GM18508 (cell line): ENCODE results near the gene ARNT2.

Experiments used
- ATAC-seq: cut with Tn5 transposase; IDR thresholded peaks from one replicate; pipeline ENCODE4 v1.9.1; 2021; ENCODE audit warnings: moderate number of reproducible peaks; ENCODE audit not compliant: insufficient read depth, unreplicated experiment

Gene ARNT2

DNA sequence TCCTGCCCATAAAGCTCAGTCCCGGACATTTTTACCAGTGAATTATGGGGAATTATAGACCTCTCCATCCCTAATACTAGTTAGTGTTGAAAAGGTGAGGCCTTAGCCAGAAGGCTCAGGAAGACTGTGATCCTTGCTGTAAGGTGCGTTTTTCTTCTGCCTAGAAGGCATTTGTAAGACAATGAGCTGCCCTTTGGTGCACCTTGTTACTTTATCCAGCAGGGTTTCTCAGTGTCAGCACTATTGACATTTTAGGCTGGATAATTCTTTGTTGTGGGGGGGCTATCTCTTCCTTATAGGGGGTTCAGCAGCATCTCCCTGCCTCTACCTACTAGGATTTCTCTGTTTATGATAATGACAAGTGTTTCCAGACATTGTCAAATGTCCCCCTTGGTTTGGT, 182.8 kb downstream of the ARNT2 start:
- ATAC-seq: no peak

DNA sequence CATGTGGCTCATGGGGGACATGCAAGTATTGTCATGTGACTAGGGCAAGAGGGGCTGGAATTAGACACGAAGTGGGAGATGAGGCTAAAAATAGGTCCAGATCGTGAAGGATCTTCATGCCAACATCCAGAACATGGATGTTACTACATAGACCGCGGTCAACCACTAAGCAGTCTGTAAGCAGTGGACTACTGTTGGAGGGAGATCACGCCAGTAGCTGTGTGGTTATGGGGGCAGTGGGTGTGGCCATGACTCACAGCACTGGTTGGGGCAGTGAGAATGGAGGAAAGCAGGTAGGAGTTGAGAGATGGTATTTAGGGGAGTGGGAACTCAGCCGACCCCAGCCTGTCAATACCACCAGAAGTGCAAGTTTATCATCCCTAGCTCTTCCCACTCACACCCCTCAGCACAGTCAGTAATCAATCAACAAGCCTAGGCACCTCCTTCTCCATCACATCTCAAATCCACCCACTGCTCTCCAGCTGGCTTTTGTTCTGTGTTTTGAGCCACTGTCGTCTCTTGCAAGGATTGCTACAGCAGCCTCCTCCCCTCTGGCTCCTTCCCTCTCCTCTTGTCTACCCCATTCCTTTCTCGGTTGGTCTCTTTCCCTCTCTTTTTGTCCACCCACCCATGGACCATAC, 183.8 kb downstream of the ARNT2 start:
- ATAC-seq: no peak

DNA sequence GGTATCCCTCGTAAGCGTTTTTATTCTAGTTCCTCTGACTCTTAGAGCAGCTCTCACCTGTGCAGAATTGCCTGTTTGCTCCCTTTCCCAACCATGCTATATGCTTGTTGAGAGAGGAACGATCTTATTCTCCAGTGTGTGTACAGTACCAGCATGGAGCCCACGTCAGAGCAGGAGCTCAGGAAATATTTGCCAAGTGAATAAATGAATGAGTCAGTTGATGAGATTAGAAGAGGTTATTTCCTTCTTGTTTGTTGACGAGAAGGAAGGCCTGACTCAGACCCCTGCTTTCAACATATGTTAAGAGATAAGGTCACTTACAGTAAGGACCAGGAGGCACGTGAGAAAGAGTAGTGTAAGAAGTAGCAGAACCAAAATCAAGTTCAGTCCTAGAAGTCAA, 184.6 kb downstream of the ARNT2 start:
- no peak for ATAC-seq

DNA sequence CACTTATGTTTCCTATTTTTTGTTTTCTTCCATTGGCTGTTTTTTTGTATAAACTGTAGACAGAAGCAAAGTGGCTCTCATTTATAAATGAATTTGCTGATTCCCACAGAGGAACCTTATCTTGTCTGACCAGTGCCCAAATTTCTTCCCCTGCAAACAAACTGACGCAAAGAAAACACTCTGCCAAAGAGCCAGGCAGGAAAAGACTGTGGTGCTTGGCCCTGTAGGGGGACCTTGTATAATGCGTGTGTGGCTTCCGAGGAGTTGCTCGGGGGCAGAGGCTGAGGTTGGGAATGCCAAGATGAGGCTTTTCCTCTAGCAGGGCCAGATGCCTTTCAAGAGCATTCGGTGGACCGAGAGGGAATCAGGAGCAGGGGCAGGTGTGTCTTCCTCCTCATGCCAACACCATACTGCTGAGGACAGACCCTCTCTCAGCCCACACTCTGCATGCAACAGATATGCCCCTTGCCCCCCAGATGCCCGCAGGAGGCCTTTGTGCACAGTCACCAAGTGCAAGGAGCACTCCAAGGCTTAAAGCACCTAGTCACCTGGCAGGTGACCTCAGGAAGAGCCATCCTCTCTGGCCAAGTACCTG, 186.7 kb downstream of the ARNT2 start:
- no peak for ATAC-seq

DNA sequence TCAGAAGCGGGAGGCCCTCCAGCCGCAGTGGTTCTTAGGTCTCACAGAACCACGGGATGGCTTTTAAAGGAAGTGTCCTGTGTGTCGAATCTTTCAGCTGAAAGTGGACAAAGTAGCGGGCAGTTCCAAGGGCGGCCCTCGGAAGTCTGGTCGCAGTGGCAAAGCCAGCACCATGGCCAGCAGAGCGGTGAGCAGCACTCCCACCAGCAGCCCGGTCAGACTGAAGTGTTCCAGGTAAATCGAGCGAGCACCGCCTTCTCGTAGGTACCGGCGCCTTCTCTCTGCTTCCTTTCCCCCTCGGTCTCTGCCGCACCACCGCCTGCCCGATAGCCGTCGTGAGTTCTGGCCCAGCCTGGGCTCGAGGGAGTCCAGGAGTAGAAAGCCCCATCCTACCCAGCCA, 187.3 kb downstream of the ARNT2 start:
- no peak for ATAC-seq

DNA sequence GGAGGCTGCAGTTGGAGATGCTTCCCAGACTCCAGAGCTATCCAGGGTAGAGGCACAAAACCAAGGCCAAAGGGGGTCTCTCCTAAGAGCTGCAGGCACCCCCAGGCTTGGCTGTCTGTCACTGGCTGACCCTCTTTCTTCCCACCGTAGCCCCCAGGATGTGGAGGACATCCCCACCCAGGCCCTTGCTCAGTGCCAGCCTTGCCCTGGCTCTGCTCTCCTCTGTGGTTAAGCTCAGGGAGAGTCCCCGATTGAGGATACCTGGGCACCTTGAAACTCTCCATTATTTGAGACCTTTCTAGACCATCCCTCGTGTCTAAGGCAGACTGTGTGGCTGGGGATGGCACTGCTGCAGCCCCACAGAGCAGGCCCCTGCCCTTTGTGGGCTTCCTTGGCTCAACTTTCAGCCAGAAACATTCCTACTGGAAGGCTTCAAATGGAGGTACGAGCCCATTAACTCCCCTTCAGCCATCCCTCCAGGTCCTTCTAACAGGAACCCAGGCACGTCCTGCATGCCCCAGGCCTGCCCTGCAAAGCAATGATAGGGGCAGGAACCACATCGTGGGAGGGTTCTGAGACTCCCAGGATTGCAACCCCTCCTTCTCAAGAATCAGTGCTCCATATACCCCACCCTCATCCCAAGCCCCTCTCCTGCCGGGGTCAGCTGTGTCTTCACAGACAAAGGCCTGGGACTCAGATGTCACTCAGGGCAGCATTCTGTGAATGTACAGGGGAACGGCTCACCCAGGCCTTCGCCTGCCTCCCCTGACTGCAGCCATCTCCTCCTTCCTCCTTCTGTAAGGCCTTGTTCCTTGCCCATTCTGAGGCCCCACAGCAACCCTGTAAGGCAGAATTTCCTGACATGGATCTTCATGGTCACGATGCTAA, 188.0 kb downstream of the ARNT2 start:
- no peak for ATAC-seq

DNA sequence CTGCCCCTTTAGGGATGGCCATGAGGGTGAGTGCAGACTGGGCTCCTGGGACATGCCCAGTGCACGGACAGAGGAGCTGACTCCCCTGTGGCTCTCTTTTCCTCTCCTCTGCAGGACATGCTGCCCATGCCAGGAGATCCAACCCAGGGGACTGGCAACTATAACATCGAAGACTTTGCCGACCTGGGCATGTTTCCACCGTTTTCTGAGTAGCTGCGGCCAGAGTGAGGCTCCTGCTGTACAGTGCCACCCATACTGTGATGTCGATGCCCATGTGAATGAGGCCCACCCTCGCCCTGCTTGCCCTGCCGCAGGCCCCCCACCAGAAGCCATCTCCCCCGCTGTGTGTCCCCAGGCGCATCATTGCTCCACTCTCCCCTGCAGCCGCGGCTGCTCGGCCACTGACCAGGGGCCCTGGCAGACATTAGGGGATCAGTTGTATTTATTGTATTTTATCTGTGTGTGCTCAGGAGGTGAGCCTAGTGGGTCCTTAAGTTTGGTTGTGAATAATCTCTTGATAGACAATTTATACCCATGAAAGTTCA, 189.4 kb downstream of the ARNT2 start:
- no peak for ATAC-seq

DNA sequence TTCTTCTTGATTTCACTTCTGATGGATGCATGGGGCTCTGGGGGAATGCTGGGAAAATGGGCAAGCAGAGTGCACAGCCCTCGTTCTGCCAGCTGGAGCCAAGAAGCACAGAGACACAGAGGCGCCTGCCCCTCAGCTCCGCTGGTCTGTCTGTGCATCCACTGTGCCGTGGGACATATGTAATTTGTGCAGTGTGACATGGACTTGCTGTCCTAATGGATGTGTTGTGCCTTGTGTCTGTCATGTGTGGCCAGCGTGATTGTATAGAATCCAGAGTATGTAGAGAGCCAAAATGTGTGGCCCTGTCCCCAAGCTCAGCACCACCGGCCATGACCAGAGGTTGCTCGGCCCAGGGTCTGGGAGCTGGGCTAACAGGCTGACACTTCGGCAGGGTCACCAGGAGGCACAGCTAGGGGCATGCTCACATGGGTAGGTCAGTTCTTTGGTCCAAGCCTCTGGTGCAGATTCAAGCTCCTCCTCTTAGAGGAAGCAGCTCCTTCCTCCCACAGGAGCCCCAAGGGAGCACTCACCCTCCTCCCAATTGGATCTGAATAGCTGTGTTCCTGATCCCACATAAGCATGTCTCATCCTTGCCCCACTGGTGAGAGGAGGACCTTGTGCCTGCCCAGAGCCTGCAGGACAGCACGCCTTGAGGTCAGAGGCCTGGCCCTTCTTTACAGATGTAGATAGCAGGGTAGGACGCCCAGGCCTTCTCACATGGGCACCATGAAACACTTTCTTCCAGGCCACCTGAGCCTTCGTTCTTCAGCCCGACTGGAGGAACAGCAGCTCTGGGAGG, 190.1 kb downstream of the ARNT2 start:
- ATAC-seq: no peak

DNA sequence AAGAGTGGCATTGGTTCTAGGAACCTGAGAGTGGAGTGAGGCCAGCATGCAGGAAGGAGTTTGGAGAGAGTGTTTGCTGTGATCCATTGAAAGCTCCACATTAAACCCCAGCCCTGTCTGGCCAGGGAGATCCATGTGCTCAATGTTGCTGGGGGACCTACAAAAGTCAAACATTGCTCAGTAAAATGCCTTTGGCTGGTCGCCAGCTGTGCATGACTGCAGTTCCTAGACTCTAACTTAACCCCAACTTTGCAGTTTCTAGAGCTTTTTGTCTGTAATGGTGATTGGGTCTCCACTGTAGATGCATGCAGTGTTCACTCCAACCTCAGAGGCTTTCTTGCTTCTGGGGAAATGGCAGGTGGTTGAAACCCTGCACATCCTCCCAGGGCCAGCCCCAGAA, 191.2 kb downstream of the ARNT2 start:
- no peak for ATAC-seq

DNA sequence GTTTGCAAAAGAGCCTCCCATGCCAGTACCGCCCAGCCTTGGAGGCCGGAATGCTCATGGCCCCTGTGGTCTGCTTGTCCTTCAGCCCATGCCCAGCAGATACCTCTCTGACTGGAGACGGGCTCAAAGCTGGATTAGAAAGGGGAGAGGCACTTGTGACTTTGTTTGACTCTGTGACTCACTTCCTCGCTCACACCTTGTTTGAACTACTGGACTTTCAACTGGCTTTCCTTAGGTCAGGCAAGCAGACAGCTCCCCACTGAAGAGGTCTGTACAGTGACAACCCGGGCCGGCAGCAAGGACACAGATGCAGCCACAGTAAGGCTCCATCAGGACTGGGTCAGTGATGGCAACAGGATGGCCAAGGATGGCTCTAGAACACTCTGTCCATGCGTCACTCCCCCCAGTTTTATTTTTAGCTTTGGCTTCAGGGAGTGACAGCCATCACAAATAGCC, 192.4 kb downstream of the ARNT2 start:
- ATAC-seq: no peak

DNA sequence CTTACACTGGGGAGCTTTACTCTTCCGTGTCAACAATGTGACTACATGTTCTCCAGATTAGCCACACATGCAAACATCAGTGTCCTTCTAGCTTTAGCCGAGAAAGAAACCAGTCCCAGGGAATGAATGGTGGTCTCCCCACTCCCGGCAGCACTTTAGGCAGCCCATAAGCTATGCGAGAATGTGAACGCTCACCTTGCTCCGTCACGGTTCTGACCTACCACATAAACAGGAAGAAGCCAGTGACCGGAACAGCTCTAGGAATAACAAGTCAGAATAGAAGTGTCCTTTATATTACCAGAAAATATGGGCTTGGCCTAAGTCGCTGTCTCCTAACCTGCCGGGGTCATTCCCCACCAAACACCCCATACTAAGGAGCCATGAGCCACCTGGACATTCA, 192.9 kb downstream of the ARNT2 start:
- no peak for ATAC-seq

DNA sequence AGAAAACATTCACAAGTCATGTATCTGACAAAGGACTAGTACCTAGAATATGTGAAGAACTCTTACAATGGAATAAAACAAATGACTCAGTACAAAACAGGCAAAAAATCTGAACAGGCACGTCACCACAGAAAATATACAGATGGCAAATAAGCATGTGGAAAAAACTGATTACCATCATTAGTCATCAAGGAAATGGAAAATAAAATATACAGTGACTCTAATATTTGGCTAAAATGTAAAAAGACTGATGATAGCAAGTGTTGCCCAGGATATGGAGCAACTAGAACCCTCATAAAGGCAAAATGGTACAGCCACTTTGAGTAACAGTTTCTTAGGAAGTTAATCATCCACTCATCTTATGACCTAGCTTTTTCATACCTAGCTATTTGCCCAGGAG, 195.2 kb downstream of the ARNT2 start:
- ATAC-seq: no peak

DNA sequence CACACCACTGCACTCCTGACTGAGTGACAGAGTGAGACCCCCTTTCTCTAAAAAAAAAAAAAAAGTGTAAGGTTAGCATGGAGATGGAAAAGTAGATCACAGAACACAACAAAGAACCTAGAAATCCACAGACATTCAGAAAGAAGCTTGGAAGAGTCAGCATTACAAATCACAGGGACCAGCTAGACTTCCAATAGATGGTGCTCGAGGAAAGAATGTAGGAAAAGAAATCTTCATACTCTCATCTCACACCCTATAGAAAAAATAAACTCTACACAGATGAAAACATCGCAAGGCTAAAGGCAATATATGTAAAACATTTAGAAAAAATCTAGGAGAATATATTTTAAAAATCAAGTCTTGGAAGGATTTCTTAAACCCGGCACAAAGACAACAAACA, 196.4 kb downstream of the ARNT2 start:
- no peak for ATAC-seq

DNA sequence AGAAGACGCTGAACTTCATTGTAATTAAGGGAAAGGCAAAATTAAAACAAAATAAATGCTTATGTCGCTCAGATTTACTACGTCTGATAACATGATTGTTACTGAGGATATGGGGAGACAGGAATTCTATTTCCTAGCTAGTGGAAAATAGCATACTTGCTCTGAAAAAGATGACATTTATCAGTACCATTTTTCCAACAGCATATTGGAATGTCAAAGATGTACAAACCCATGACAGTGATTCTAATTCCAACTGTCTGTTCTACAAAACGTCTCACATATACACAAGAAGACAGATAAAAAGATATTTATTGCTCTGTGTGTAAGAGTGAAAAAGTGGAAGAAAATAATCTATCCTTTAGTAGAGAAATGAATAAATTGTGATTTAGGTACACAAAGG, 197.1 kb downstream of the ARNT2 start:
- no peak for ATAC-seq

DNA sequence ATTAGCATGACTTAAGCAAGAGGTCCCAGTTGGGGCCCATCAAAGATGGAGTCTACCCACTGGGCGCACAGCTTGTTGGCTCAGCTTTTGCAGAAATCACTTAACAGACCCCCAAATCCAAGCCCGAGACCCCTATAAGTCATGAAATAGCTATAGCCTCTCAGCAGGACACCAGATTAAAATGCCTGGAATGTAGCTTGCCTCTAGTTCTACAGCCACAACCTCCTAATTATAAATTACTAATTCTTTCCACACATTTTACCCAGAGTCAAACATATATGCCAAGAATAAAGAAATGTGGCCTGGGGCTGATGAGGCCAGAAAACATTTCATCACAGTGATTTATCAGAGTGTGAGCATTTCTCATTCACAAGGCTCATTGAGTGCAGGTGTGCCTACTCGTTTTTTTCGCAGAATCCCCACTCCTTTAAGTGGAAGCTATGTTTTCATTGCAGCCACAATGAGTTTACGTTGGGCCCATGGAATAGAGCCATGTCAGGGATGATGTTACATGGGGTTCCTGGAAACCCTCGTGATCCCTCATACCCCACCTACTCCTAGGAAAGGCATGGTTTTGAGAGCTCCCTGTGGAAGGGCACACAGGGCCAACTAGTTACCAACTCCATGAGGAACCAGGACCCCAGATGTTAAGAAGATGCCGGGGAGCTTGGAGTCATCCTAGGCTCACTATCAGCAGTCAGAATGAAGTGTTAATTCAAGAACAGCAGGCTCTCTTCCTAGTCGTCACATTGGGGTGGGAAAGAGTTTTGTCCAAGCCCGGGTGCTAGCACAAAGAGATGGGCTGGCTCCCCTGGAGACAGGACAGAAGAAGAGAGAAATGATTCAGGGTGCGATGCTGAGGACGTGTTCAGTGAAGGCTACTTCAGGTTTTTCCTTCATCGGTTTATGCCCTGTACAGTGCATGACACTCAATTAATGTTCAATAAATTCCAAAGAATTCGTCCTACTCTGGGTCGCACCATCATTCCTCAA, 200.7 kb downstream of the ARNT2 start:
- no peak for ATAC-seq

DNA sequence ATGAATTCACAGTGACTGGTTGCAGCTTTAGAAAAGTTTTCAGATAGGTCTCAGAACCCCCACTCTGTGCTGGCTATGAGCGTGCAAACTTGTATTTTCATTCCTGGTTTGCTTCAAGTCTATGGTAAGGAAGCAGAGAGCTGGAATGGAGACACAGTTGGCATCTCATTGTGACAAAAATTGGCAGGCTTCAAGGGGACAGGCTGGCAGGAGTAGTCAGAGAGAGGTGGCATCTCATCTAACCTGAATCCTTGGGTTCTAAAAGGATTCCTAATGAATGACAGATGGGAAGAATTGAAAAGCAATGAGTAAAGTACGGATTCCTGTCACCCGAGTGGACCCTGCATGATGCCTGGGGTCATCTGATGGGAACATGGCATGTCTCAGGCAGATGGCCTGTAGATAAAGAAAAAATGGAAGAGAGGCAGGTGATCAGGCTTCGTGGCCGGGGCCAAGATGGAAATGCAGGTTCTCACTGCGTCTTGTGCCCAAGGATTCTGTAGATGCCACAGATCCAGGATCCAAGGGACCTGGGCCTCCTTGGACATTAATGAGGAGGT, 201.5 kb downstream of the ARNT2 start:
- ATAC-seq: no peak

DNA sequence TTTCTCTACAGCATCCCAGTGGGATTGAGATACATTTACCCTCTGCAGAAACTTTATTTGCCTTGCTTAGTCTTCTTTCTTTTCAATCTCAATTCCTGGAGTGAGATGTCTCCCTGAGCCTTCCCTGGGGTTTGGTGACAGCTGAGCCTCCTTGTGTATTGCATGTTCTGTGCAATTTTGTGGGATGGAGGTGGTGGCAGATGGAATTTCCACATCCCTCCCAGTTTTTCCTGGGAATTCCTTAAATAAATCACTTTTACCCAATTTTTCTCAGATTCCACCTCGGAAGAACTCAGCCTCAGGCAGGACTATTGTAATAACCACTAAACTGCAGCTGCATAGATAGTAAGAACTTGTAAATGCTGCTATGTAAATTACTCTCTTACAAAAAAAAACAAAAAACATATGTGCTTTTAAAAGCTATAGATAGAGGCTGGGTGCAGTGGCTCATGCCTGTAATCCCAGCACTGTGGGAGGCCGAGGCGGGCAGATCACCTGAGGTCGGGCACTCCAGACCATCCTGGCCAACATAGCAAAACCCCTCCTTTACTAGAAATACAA, 202.4 kb downstream of the ARNT2 start:
- no peak for ATAC-seq

DNA sequence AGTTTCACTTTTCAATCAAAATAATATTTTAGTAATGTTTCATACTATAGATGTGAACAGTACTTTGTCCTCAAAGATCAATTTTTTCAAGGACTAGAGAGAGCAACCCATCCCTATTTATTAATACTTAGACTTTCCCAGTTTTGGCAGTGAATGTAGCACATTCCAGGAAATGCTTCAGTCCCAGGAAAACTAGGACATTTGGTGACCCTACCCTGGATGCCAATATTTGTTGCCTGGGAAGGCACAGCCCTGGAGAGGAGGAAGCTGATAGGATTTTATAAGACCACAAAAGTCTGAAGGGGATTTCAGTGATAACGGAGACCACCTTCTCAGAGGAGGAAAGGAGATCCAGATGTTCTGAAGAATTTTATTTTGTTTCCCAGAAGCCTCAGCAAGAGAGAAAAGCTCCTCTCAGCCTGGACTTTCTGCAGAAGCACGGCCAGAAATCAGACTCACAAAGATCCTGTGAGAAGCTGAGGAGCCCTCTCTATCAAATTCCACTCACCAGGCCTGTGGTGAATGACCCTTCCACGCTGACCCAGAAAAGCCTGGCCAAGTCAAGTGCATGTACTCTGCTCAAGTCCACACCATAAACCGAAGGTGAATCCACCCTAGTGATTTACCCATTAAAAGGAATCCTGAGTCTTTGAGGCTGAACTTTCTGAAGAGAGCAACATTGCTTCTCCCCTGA, 203.3 kb downstream of the ARNT2 start:
- no peak for ATAC-seq
